Measurements from ENCODE around the gene SORCS3. TPM values are rescaled to one million over a fixed set of nuclear protein-coding genes. Genes with fewer than 3 reads are reported as not detected.

SORCS3 gene
- total and polyA plus RNA-seq, 10 of the 15 experiments (the other 5 are each of a cell fraction or from before 2014, with no cell fraction given) = 0.01 to 0.04 (median 0.02) TPM; not detected in 7

- no peak for TF ChIP-seq YY1 (IDR thresholded peaks at IDR 0.05; ENCODE audit: low read depth, low read length)
- TF ChIP-seq KLF5 (IDR thresholded peaks at IDR 0.05; ENCODE audit: partially characterized antibody) = no peak
- TF ChIP-seq EGR1 (IDR thresholded peaks at IDR 0.05; ENCODE audit: borderline replicate concordance in 1 of 2, low read depth in 2 of 2, low read length in 2 of 2) = no peak
- TF ChIP-seq, protein P1, sequence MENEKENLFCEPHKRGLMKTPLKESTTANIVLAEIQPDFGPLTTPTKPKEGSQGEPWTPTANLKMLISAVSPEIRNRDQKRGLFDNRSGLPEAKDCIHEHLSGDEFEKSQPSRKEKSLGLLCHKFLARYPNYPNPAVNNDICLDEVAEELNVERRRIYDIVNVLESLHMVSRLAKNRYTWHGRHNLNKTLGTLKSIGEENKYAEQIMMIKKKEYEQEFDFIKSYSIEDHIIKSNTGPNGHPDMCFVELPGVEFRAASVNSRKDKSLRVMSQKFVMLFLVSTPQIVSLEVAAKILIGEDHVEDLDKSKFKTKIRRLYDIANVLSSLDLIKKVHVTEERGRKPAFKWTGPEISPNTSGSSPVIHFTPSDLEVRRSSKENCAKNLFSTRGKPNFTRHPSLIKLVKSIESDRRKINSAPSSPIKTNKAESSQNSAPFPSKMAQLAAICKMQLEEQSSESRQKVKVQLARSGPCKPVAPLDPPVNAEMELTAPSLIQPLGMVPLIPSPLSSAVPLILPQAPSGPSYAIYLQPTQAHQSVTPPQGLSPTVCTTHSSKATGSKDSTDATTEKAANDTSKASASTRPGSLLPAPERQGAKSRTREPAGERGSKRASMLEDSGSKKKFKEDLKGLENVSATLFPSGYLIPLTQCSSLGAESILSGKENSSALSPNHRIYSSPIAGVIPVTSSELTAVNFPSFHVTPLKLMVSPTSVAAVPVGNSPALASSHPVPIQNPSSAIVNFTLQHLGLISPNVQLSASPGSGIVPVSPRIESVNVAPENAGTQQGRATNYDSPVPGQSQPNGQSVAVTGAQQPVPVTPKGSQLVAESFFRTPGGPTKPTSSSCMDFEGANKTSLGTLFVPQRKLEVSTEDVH (IDR thresholded peaks at IDR 0.05; ENCODE audit: low read depth, partially characterized antibody) = no peak
- TF ChIP-seq BRCA1 (IDR thresholded peaks at IDR 0.05; ENCODE audit: low read depth, low read length) = no peak
- no peak for TF ChIP-seq ZNF24 (IDR thresholded peaks at IDR 0.05)
- no peak for TF ChIP-seq NFIC (IDR thresholded peaks at IDR 0.05; ENCODE audit: low read depth, low read length)
- TF ChIP-seq BCL11A (IDR thresholded peaks at IDR 0.05; ENCODE audit: low read depth, low read length) = no peak
- TF ChIP-seq NR2F1 (conservative IDR thresholded peaks at IDR 0.05) = no peak
- TF ChIP-seq TAF1 (IDR thresholded peaks at IDR 0.05; ENCODE audit: borderline replicate concordance, low read depth, low read length) = no peak
- no peak for TF ChIP-seq POLR2A (IDR thresholded peaks at IDR 0.05; ENCODE audit: low read depth, low read length)
- no peak for TF ChIP-seq NBN (IDR thresholded peaks at IDR 0.05)
- TF ChIP-seq ASH2L (IDR thresholded peaks at IDR 0.05; ENCODE audit: borderline replicate concordance, low read depth) = no peak
- TF ChIP-seq HDAC2 (IDR thresholded peaks at IDR 0.05) = no peak
- no peak for TF ChIP-seq SMAD5 (IDR thresholded peaks at IDR 0.05; ENCODE audit: low read depth)
- no peaks in the 10 kb centered on the region for H3K4me1 ChIP-seq (ENCODE audit: control insufficient read depth, insufficient read depth, low read length)
- 5% methylated on average over 5 of the region's 5 CpGs for WGBS (ENCODE audit: insufficient coverage, insufficient replicate concordance, low lambda C conversion rate, missing lambda C conversion rate)
- no peaks in the 10 kb centered on the region for H4K20me1 ChIP-seq (ENCODE audit: control insufficient read depth, insufficient read depth)
- no peak overlapping the region for H3K4me3 ChIP-seq
- POLR2A ChIA-PET = no interaction called here
- ATAC-seq = no peak
- H3K27ac ChIP-seq (ENCODE audit: control insufficient read depth, insufficient read depth) = no peak overlapping the region
- in situ Hi-C loops (cut with MboI) = no loop called here
- H3K9ac ChIP-seq (ENCODE audit: control insufficient read depth, insufficient read depth, low read length) = no peak overlapping the region
- RAD21 ChIA-PET (ENCODE audit: unreplicated experiment) = no interaction called here
- no peaks in the 10 kb centered on the region for H3K79me2 ChIP-seq (ENCODE audit: control insufficient read depth, insufficient read depth, low read length)
- peaks cover 3 to 4% of the 10 kb centered on the region in 2 experiments; a peak in 3 of 4 replicates for H3K27me3 ChIP-seq (replicated peaks in 1 of 2; ENCODE audit: control insufficient read depth in 2 of 2, insufficient read depth in 2 of 2, low read length in 1 of 2)
- H3K36me3 ChIP-seq (ENCODE audit: control insufficient read depth in 2 of 2, insufficient read depth in 2 of 2, low read length in 1 of 2) = no peaks in the 10 kb centered on the region
- BruUV-seq (replicated peaks) = no TSS peak
- H2AFZ ChIP-seq (ENCODE audit: control insufficient read depth, low read depth, low read length) = no peak overlapping the region
- SMC1A ChIA-PET (ENCODE audit: uncharacterized antibody, unreplicated experiment) = no interaction called here
- no peak for DNase-seq (ENCODE audit: low read depth, low spot score)
- FAIRE-seq = no peak
- intact Hi-C loops (cut with micrococcal nuclease; ENCODE audit: unreplicated experiment) = no loop called here
- no peaks in the 10 kb centered on the region for H3K9me3 ChIP-seq (replicated peaks; ENCODE audit: control insufficient read depth, insufficient read depth, low read length)
- CTCF ChIA-PET = no interaction called here
- H3K4me2 ChIP-seq (ENCODE audit: control insufficient read depth, insufficient read depth) = no peak overlapping the region
Measured at GRCh38 chr10:104666106-104666505, 25.0 kb downstream of the SORCS3 start.

Data from GM12878 (cell line).